Astrocyte (in vitro differentiated cells and primary cell): ENCODE results near the gene MAP1S. TPM values are rescaled to one million over a fixed set of nuclear protein-coding genes. Genes with fewer than 3 reads are reported as not detected.

Experiments used
- DNase-seq: peaks from one replicate; pipeline ENCODE4 v3.0.0-alpha.2; 2010; ENCODE audit warnings: low read depth
- FAIRE-seq: peaks from 2 replicates; lab custom pipeline; 2011; peaks lifted over from hg19 to GRCh38; lab: Jason Lieb, UNC
- H2AFZ ChIP-seq: 2 replicates; pipeline ENCODE4 v1.6.0; 2012; ENCODE audit warnings: low read depth, low read length, inconsistent platforms
- H3K27ac ChIP-seq: 2 replicates; pipeline ENCODE4 v1.5.1; 2011; ENCODE audit warnings: low read depth, low read length, inconsistent platforms
- H3K27me3 ChIP-seq: 2 replicates; pipeline ENCODE4 v1.6.0; 2011; ENCODE audit warnings: low read length, inconsistent platforms; ENCODE audit not compliant: insufficient read depth
- H3K36me3 ChIP-seq: 2 replicates; pipeline ENCODE4 v1.5.1; 2011; ENCODE audit warnings: low read length, inconsistent platforms; ENCODE audit not compliant: insufficient read depth
- H3K4me1 ChIP-seq: 2 replicates; pipeline ENCODE4 v1.5.1; 2011; ENCODE audit warnings: low read length, inconsistent platforms; ENCODE audit not compliant: insufficient read depth
- H3K4me2 ChIP-seq: 2 replicates; pipeline ENCODE4 v1.6.0; 2012; ENCODE audit warnings: low read length, inconsistent platforms
- H3K4me3 ChIP-seq: 2 replicates; pipeline ENCODE4 v1.5.1; 2011; ENCODE audit warnings: low read depth, mild to moderate bottlenecking, low read length, inconsistent platforms; ENCODE audit not compliant: insufficient read depth
- H3K79me2 ChIP-seq: 2 replicates; pipeline ENCODE4 v1.6.0; 2012; ENCODE audit warnings: mild to moderate bottlenecking, low read length, inconsistent platforms; ENCODE audit not compliant: insufficient read depth
- H3K9ac ChIP-seq: 2 replicates; pipeline ENCODE4 v1.6.0; 2012; ENCODE audit warnings: mild to moderate bottlenecking, low read length, inconsistent platforms
- H3K9me3 ChIP-seq: 2 replicates; pipeline ENCODE4 v1.5.1; 2012; ENCODE audit warnings: low read depth, mild to moderate bottlenecking, low read length, inconsistent platforms; ENCODE audit not compliant: insufficient read depth
- H4K20me1 ChIP-seq: 2 replicates; pipeline ENCODE4 v1.6.0; 2012; ENCODE audit warnings: low read length, inconsistent platforms; ENCODE audit not compliant: insufficient read depth
- H3K27ac Mint-ChIP-seq: one replicate; pipeline ENCODE4 v1.8.0; 2021; ENCODE audit warnings: mild to moderate bottlenecking, mixed read lengths; ENCODE audit not compliant: unreplicated experiment
- H3K27me3 Mint-ChIP-seq: one replicate; pipeline ENCODE4 v1.8.0; 2021; ENCODE audit warnings: low read depth, mixed read lengths; ENCODE audit not compliant: unreplicated experiment
- H3K36me3 Mint-ChIP-seq: one replicate; pipeline ENCODE4 v1.8.0; 2021; ENCODE audit warnings: low read depth, mixed read lengths; ENCODE audit not compliant: unreplicated experiment
- H3K4me1 Mint-ChIP-seq: one replicate; pipeline ENCODE4 v1.8.0; 2021; ENCODE audit warnings: low read depth, mixed read lengths; ENCODE audit not compliant: unreplicated experiment
- H3K4me3 Mint-ChIP-seq: one replicate; pipeline ENCODE4 v1.8.0; 2021; ENCODE audit warnings: mild to moderate bottlenecking, moderate library complexity, mixed read lengths; ENCODE audit not compliant: unreplicated experiment
- H3K9me3 Mint-ChIP-seq: one replicate; pipeline ENCODE4 v1.8.0; 2021; ENCODE audit warnings: mild to moderate bottlenecking, mixed read lengths; ENCODE audit not compliant: unreplicated experiment
- CTCF ChIP-seq: IDR thresholded peaks from 2 replicates; pipeline ENCODE4 v1.5.1; 2011; ENCODE audit warnings: low read depth, mild to moderate bottlenecking, inconsistent platforms, low read length, moderate library complexity; ENCODE audit not compliant: insufficient read depth
- EZH2 ChIP-seq: IDR thresholded peaks from 2 replicates; pipeline ENCODE4 v1.6.1; 2012; ENCODE audit warnings: mild to moderate bottlenecking, low read length, inconsistent platforms; ENCODE audit not compliant: insufficient read depth
- total RNA-seq: library from RNA; stranded (reverse); gene quantifications from 2 replicates; pipeline ENCODE4 v1.2.1, GENCODE V29; 2021

Gene MAP1S
- total RNA-seq, 1 donor from 2014 or later: 82.2 TPM

- peaks cover 2% of the 10 kb centered on the region for H3K9me3 Mint-ChIP-seq
- Histone ChIP-seq H3K79me2 (peaks cover 8% of the 10 kb centered on the region), H3K4me1 (peaks cover 5% of the 10 kb centered on the region), H3K27ac (no peak overlapping the region), H3K9me3 (no peaks in the 10 kb centered on the region), H2AFZ (no peak overlapping the region), H4K20me1 (peaks cover 36% of the 10 kb centered on the region), H3K36me3 (peaks cover 9% of the 10 kb centered on the region), H3K27me3 (no peaks in the 10 kb centered on the region), H3K4me2 (no peak overlapping the region), H3K4me3 (no peak overlapping the region), H3K9ac (no peak overlapping the region)
- no peaks in the 10 kb centered on the region for H3K27me3 Mint-ChIP-seq
- no peak overlapping the region for H3K4me3 Mint-ChIP-seq
- no peak for DNase-seq
- no peak for FAIRE-seq
- no peaks in the 10 kb centered on the region for H3K4me1 Mint-ChIP-seq
- peaks cover 7% of the 10 kb centered on the region for H3K36me3 Mint-ChIP-seq
- TF ChIP-seq CTCF (no peak), EZH2 (no peak)
- no peak overlapping the region for H3K27ac Mint-ChIP-seq
Observed at GRCh38 chr19:17737690-17738153, 18.4 kb downstream of the MAP1S start.

GRCh38 chr19:17739121-17739875 is 20.0 kb downstream of the MAP1S start:
- peak overlapping the region; percentile 64 for H3K4me3 Mint-ChIP-seq
- Histone ChIP-seq H3K27ac (no peak overlapping the region), H3K4me1 (peaks cover 5% of the 10 kb centered on the region), H3K79me2 (no peaks in the 10 kb centered on the region), H3K36me3 (peaks cover 5% of the 10 kb centered on the region), H4K20me1 (peaks cover 20% of the 10 kb centered on the region), H3K9me3 (no peaks in the 10 kb centered on the region), H3K4me3 (no peak overlapping the region), H3K9ac (no peak overlapping the region), H3K27me3 (no peaks in the 10 kb centered on the region), H3K4me2 (no peak overlapping the region), H2AFZ (no peak overlapping the region)
- H3K36me3 Mint-ChIP-seq: peaks cover 3% of the 10 kb centered on the region
- peaks cover 2% of the 10 kb centered on the region for H3K9me3 Mint-ChIP-seq
- H3K4me1 Mint-ChIP-seq: no peaks in the 10 kb centered on the region
- no peak overlapping the region for H3K27ac Mint-ChIP-seq
- no peaks in the 10 kb centered on the region for H3K27me3 Mint-ChIP-seq
- no peak for FAIRE-seq
- TF ChIP-seq EZH2: no peak
- TF ChIP-seq CTCF: no peak
- DNase-seq: no peak

- no peaks in the 10 kb centered on the region for H3K36me3 Mint-ChIP-seq
- H3K9me3 Mint-ChIP-seq: peaks cover 2% of the 10 kb centered on the region
- no peak overlapping the region for H2AFZ ChIP-seq
Observed at GRCh38 chr19:17741456-17741855, 22.2 kb downstream of the MAP1S start.

More at GRCh38 chr19:17741456-17741855, 22.2 kb downstream of the MAP1S start:
- no peaks in the 10 kb centered on the region for H3K27me3 Mint-ChIP-seq
- H3K27me3 ChIP-seq: no peaks in the 10 kb centered on the region
- H3K4me2 ChIP-seq: no peak overlapping the region
- peaks cover 14% of the 10 kb centered on the region for H4K20me1 ChIP-seq
- H3K4me3 ChIP-seq: no peak overlapping the region
- H3K27ac Mint-ChIP-seq: no peak overlapping the region
- FAIRE-seq (no peak), DNase-seq (no peak)
- no peaks in the 10 kb centered on the region for H3K4me1 Mint-ChIP-seq
- peaks cover 5% of the 10 kb centered on the region for H3K4me1 ChIP-seq
- H3K27ac ChIP-seq: no peak overlapping the region
- no peaks in the 10 kb centered on the region for H3K79me2 ChIP-seq
- H3K9me3 ChIP-seq: no peaks in the 10 kb centered on the region
- H3K9ac ChIP-seq: no peak overlapping the region
- H3K4me3 Mint-ChIP-seq: no peak overlapping the region
- peaks cover 5% of the 10 kb centered on the region for H3K36me3 ChIP-seq
- no peak for TF ChIP-seq EZH2
- TF ChIP-seq CTCF: no peak
